ENCODE data around the gene CACNB4. TPM values are rescaled to one million over a fixed set of nuclear protein-coding genes. Genes with fewer than 3 reads are reported as not detected.

CACNB4 gene
- total and polyA plus RNA-seq, 9 of the 15 experiments (the other 6 are each of a cell fraction or from before 2014, with no cell fraction given), result 0.01 to 0.20 (median 0.04) TPM; not detected in 1

- TF ChIP-seq CREB3 (tag; conservative IDR thresholded peaks at IDR 0.05; ENCODE audit: low read depth) (0 out of 2 replicates have a peak, but pooled peaks have one; percentile 35), CAMTA2 (CRISPR knock-in tag; conservative IDR thresholded peaks at IDR 0.05) (no peak), ZKSCAN8 (CRISPR knock-in tag; IDR thresholded peaks at IDR 0.05) (peak; percentile 68; the same call in 1 of the 2 replicates), MAZ (CRISPR knock-in tag; conservative IDR thresholded peaks at IDR 0.05 in 1 of 2, IDR thresholded peaks at IDR 0.05 in 1 of 2) (peak in 1 of 2 experiments; percentile 65; a peak in 2 of 4 replicates), ARID4B (CRISPR knock-in tag; IDR thresholded peaks at IDR 0.05) (no peak), ZNF507 (tag; conservative IDR thresholded peaks at IDR 0.05) (no peak), KDM4B (IDR thresholded peaks at IDR 0.05; ENCODE audit: borderline replicate concordance in 2 of 2, low read depth in 1 of 2) (no peak), DPF2 (IDR thresholded peaks at IDR 0.05) (peak; percentile 89), USF1 (CRISPR knock-in tag; IDR thresholded peaks at IDR 0.05) (peak; percentile 67; the same call in 1 of the 2 replicates), RBM39 (optimal IDR thresholded peaks at IDR 0.05; ENCODE audit: low read depth, low read length) (no peak), MEIS2 (IDR thresholded peaks at IDR 0.05; ENCODE audit: partially characterized antibody) (peak; percentile 88), SMARCC2 (IDR thresholded peaks at IDR 0.05; ENCODE audit: low read depth) (peak; percentile 71; the same call in 1 of the 2 replicates), PHTF2 (CRISPR knock-in tag; IDR thresholded peaks at IDR 0.05) (no peak), JUND (IDR thresholded peaks at IDR 0.05; ENCODE audit: borderline replicate concordance, low read depth, low read length) (peak; percentile 72; the same call in 1 of the 2 replicates), JUND (tag; IDR thresholded peaks at IDR 0.05; ENCODE audit: borderline replicate concordance, low read depth, low read length) (no peak; the same call in 2 of the 3 replicates), TEAD4 (IDR thresholded peaks at IDR 0.05; ENCODE audit: low read length) (peak; percentile 87), TEAD4 (CRISPR knock-in tag; IDR thresholded peaks at IDR 0.05; ENCODE audit: borderline replicate concordance) (no peak), NFATC3 (IDR thresholded peaks at IDR 0.05) (no peak), NCOA1 (IDR thresholded peaks at IDR 0.05; ENCODE audit: low read depth) (peak; percentile 33; the same call in 1 of the 2 replicates), CBFA2T3 (IDR thresholded peaks at IDR 0.05) (peak; percentile 95), RCOR1 (IDR thresholded peaks at IDR 0.05; ENCODE audit: borderline replicate concordance in 1 of 2, low read depth in 2 of 2, low read length in 2 of 2) (peak in 1 of 2 experiments; percentile 47; a peak in 2 of 4 replicates), ZBTB17 (CRISPR knock-in tag; IDR thresholded peaks at IDR 0.05) (peak; percentile 90), FOXA3 (CRISPR knock-in tag; conservative IDR thresholded peaks at IDR 0.05 in 1 of 2, IDR thresholded peaks at IDR 0.05 in 1 of 2) (peak; percentile 12 to 62; a peak in 1 of 4 replicates)
These were observed 282.9 kb downstream of the CACNB4 start (continued) for GRCh38 chr2:151815821-151816489.

Measured in K562 (cell line).